Epithelial cell of prostate (primary cell): ENCODE measurements around the gene CNTN2.

Experiments used
- DNase-seq: peaks from one replicate; pipeline ENCODE4 v3.0.0-alpha.2; 2011; ENCODE audit warnings: low read depth, low spot score
- H3K27ac ChIP-seq: fragments of 450-650 bp; 2 replicates; pipeline ENCODE4 v1.5.1; 2017; ENCODE audit warnings: mild to moderate bottlenecking

CNTN2 gene

DNA sequence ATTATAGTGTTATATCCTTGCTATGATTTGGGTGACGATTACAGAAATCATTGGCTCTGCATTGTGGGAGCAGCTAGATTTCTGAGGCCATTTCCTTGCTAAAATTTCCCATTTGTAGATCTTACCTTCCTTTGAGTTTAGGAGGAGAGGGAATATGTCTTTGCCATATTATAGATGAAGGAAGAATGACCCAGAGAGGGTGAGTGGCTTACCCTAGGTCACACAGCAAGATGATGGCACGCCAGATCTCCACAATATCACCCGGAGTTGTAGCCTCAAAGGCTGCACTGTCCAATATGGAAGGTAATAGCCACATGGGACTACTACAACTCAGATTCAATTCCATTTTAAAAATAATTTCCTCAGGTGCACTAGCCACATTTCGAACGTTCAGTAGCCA, 10.3 kb downstream of the CNTN2 start:
- no peak for DNase-seq
- H3K27ac ChIP-seq: no peak overlapping the region

DNA sequence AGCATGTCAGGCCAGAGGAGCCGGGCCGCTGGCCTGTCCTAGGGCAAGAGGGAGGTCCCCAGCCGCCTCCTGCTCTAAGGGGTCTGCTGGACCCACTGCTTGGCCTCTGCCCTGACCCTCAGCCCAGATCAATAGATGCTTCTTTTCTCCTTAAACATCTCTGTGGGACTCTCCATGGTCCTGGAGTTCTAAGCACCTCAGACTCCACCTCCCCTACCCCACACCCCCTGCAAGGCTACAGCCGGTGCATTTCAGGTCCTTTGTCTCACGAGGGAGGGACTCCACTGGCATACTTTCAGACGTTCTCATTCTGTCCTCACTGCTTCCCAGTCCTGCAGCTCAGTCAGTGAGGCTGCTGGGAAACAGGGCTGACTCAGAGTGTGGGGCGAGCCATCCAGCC, 11.0 kb downstream of the CNTN2 start:
- no peak for DNase-seq
- no peak overlapping the region for H3K27ac ChIP-seq

DNA sequence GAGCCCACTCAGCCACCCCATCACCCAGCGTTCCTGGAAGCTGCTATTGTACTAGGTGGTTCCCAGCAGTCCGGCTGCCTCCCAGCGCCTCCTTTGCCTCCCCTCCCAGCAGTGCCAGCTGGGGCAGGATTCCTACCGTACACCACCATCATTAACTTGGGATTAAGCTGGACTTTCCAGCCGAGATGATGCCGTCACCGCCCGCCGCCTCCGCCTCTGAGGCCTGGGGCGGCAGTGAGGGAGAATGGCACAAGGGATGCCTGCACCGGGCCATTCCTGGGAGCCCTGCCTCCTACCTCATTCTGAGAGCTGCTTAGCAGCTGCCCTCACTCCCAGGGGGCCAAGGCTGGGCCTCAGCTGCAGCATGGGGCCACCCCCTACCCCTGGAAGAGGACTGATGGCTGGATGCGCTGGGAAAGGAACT, 13.2 kb downstream of the CNTN2 start:
- no peak for DNase-seq
- no peak overlapping the region for H3K27ac ChIP-seq

DNA sequence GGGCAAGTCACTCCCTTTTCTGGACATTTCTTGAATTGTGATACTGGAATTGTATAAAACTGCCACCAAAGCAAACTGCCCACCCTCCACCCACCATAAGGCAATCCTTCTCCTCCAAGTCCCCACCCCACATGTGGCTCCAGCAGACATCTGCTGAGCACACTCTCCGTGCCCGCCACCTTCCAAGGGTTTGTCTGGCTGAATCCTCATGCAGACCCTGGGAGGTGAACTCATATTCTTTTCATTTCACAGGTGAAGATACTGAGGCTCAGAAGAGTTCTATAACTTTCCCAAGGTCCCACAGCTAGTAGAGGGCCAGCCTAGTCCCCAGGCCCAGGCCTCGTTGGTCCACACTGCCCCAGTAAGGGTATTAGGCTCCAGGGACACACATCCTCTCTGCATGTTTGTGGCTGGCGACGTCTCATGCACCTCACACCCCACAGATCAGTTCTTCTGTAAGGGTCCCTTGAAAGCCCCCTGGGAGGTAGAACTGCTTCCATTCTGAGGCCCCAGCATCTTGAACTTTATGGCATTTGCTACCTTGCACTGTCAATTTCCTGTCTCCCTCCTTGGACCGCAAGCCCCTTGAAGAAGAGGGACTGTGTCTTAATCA, 14.1 kb downstream of the CNTN2 start:
- H3K27ac ChIP-seq: no peak overlapping the region
- DNase-seq: no peak

DNA sequence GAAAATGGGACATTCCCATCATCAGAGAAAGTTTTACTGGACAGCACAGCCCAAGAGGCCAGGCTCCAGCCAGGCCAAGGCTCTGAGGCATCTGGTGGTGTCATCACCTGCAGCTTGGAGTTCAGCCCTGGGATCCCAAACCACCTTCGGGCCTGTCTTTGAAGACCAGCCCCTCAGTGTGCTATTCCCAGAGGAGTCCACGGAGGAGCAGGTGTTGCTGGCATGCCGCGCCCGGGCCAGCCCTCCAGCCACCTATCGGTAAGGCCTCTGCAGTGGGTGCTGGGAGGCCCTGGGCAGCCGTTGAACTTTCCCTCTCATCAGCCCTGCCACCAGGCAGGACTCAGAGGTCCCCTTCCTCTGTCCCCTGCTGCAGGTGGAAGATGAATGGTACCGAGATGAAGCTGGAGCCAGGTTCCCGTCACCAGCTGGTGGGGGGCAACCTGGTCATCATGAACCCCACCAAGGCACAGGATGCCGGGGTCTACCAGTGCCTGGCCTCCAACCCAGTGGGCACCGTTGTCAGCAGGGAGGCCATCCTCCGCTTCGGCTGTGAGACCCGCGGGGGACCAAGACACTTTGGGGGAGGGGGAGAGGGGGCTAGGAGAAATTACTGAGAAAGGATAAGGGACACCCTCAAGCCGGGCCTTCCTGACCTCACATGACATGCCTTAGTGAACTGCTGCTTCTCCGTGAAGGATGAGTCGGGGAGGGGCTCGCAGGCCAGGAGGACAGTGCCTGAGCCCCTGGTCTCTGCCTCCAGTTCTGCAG, 15.0 kb downstream of the CNTN2 start:
- DNase-seq: no peak
- H3K27ac ChIP-seq: no peak overlapping the region

DNA sequence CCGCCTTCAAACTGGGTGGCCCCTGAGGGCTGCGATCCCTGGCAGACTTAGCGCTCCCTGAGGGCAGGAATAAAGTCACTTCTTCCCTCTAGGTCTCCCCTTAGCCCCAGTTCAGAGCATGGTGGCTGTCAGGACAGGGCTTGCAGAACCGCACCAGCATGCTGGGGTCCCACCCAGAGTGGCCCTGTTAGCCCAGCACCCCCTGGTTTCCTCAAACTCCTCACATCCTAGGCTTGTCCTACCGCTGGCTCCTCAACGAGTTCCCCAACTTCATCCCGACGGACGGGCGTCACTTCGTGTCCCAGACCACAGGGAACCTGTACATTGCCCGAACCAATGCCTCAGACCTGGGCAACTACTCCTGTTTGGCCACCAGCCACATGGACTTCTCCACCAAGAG, 15.8 kb downstream of the CNTN2 start:
- H3K27ac ChIP-seq: no peak overlapping the region
- DNase-seq: no peak

DNA sequence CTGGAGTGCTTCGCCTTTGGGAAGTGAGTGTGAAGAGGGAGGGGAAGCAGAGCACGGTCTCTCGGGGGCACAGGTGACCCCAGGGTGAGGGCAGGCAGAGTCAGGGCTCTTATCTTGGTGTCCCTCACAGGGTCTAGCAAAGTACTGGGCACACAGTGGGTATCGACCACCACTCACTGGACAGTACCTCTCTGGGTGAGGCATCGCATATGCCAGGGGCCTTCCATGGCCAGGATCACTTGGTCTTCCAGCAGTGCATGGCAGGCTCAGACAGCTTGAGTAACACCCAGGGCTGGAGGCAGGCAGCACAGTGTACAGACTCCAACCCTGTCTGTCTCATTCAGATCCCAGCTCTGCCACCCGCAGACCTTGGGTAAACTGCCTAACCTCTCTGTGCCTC, 16.6 kb downstream of the CNTN2 start:
- no peak overlapping the region for H3K27ac ChIP-seq
- no peak for DNase-seq

DNA sequence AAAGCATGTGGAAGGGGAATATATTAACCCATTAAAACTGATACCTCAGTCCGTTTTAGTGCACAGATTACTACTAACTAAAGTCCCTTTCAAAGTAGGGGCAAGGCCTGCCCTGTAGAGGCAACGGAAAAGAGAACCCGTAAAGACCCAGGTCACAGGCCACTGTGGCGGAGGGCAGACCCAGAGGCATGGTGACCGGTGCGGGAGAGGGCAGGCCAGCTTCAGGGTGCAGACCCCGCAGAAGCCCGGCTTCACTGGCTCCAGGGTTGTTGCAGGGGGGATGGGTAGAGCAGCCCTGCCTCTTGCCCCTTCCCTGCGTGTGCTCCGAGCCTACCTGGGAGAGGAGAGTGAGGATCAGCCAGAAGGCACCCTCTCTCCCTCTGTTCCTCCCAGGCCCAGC, 17.7 kb downstream of the CNTN2 start:
- no peak for DNase-seq
- H3K27ac ChIP-seq: no peak overlapping the region

DNA sequence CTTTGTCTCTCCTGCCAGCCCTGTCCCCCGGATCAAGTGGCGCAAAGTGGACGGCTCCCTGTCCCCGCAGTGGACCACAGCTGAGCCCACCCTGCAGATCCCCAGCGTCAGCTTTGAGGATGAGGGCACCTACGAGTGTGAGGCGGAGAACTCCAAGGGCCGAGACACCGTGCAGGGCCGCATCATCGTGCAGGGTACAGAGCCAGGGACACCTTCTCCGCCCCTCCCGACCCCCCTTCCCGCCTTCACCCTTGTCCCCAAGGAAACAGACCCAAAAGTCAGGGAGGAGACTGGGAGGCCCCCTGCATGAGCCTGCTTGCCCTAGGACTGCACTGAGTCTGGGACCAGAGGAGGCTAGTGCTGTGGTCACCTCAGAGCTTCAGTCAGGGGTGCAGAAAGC, 18.2 kb downstream of the CNTN2 start:
- DNase-seq: no peak
- H3K27ac ChIP-seq: no peak overlapping the region

DNA sequence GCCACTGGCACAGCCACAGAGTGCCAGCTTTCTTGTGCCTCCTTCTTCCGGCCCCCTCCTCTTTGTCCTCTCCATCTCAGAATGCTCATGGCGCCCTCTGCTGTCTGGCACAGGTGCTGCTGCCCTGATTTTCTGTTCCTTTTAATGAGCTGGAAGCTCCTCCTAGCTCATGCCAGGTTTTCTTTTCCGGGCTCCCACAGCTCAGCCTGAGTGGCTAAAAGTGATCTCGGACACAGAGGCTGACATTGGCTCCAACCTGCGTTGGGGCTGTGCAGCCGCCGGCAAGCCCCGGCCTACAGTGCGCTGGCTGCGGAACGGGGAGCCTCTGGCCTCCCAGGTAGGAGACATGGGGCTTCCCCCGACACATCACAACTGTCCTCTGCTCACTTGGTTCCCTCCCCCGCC, 18.7 kb downstream of the CNTN2 start:
- no peak for DNase-seq
- no peak overlapping the region for H3K27ac ChIP-seq

DNA sequence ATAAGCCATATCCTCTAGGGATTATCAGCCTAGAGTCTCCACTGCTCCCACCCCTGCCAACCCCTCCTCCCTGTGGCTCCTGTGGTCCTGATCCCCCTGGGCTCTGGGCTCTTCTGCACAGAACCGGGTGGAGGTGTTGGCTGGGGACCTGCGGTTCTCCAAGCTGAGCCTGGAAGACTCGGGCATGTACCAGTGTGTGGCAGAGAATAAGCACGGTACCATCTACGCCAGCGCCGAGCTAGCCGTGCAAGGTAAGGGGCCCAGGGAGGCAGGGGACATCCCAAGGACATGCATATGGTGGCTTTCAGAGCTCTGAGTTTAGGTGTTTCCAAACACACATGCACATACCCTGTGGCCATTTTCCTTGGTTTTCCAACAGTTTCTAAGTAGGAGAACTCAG, 19.3 kb downstream of the CNTN2 start:
- no peak for DNase-seq
- H3K27ac ChIP-seq: no peak overlapping the region

DNA sequence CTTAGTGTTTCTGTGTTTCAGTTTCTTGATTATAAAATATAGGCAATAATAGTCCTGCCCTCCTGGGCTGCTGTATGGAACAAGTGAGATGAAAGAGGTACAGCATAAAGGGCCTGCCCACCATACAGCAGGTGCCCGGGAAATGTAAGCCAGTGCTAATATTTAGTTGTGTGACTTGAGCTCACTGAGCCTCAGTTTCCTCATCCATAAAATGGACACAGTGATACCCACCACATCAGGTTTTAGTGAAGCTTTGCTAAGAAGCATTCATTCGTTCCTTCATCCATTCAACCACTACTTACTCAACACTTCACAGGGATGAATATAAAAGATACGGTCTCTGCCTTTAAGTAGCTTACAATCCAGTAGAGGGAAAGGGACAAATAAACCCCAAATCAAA, 19.9 kb downstream of the CNTN2 start:
- DNase-seq: no peak
- H3K27ac ChIP-seq: no peak overlapping the region

DNA sequence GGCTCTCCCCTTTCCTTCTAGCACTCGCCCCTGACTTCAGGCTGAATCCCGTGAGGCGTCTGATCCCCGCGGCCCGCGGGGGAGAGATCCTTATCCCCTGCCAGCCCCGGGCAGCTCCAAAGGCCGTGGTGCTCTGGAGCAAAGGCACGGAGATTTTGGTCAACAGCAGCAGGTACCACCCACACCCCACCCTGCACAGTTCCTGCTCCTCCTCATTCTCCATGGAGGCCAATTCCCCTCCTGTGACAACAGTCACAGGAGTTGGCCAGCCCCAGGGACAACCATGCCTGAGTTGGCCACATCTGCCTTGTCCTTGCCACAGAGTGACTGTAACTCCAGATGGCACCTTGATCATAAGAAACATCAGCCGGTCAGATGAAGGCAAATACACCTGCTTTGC, 21.3 kb downstream of the CNTN2 start:
- H3K27ac ChIP-seq: no peak overlapping the region
- no peak for DNase-seq

DNA sequence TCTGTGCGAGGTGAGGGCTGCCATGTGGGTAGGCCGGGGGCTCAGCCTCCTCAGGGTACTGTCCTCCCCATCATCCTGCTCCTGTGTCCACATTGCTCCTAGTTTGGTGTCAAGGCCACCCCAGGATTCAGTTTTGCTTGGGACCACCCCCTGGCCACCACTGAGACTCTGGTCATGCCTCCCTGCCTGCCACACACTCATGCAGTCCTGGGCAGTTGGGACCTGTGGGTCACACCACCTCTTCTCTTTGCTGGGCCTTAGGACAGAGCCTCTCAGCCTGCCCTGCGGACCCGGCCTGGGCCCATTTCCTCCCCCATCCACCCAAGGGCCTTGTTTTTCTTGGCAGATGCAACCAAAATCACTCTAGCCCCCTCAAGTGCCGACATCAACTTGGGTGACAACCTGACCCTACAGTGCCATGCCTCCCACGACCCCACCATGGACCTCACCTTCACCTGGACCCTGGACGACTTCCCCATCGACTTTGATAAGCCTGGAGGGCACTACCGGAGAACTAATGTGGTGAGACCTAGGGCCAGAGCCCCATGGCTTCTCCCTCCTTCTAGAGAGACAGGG, 21.8 kb downstream of the CNTN2 start:
- no peak for DNase-seq
- H3K27ac ChIP-seq: no peak overlapping the region

DNA sequence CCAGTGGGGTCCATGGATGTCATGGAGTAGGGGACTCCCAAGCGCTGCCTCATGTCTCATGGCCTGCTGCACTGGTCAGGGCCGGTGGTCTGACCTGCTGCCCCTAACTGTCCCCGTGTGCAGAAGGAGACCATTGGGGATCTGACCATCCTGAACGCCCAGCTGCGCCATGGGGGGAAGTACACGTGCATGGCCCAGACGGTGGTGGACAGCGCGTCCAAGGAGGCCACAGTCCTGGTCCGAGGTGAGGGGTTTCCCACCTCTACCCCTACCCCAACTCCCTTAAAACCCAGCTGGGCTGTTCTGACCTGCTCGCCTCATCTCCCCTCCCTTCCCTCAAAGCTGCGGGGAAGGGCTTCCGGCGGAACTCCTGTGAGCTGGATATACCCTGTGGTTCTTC, 22.7 kb downstream of the CNTN2 start:
- H3K27ac ChIP-seq: no peak overlapping the region
- DNase-seq: no peak

DNA sequence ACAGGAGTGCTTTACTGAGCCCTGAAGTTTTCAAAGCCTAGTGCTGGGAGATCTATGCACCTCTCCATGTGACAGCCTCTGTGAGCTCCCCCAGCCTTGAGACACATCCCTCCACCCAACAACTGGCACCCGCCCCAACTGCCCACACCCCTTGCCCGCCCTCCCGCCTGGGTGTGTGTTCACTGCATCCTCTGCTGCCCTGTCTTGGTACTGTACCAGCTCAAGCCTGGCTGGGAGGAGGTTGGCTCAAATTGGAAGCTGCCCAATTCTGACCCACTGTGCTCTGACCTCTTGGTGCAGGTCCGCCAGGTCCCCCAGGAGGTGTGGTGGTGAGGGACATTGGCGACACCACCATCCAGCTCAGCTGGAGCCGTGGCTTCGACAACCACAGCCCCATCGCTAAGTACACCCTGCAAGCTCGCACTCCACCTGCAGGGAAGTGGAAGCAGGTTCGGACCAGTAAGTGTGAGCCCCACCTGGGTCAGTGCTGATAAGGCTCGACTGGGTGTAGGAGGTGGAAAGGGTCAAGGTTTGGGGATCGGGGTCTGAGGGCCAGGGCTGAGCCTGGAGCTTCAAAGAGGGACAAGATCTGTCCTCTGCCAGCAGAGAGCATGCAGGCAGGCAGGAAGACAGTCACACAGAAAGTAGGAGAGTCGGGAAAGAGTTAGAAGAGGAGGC, 23.3 kb downstream of the CNTN2 start:
- DNase-seq: no peak
- no peak overlapping the region for H3K27ac ChIP-seq

DNA sequence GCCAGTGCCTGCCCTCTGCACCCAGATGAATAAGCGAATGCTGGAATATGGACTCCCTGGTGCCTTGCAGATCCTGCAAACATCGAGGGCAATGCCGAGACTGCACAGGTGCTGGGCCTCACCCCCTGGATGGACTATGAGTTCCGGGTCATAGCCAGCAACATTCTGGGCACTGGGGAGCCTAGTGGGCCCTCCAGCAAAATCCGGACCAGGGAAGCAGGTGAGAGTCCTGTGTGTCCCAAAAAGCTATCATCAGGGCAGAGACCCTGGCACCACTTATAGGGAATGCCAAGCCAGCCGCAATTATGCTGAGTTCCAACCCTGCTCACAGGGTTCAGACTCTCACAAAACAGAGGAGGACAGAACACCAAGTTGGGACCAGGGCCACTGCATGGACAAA, 24.0 kb downstream of the CNTN2 start:
- no peak for DNase-seq
- no peak overlapping the region for H3K27ac ChIP-seq

DNA sequence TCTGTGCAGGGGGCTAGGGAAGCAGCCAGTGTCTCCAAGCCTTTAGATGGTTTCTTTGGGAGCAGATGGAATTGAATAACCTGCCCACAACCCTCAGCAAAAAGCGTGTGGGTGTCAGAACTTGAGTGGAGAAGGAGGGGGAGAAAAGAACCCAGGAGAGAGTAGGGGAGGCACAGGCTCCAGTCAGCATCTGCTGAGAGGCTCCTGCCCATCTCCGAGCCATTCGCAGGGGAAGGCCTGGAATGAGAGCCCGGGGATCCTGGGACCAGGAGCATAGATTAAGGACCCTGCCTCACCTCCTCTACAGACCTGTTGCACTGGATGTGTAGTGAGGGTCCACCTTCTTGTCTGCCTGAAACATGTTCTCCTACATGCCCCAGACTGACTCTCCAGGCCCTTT, 25.0 kb downstream of the CNTN2 start:
- no peak overlapping the region for H3K27ac ChIP-seq
- no peak for DNase-seq

DNA sequence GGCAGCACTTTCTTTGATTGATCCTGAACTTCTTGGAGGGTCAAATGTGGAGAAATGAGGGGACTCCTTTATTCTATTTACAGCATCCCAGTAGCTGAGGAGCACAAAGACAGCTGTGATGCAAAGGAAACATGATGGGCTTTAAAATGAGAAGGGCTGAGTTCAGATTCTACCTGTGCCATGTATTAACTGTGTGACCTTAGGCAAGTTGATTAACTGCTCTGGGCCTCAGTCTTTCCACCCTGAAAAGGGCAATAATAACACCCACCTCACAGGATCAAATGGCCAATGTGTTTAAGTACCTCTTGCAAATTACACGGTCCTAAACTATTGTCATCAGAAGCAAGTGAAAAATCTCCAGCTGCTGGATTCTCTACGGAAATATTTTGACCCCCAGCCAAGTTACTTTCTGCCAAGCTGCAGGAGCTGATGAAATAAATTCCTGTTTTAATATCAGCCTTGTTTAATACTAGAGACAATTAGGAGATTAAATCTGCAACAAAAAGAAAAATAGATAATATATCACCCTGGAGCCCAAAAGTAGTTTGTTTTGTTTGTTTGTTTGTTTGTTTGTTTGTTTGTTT, 25.5 kb downstream of the CNTN2 start:
- no peak overlapping the region for H3K27ac ChIP-seq
- no peak for DNase-seq

DNA sequence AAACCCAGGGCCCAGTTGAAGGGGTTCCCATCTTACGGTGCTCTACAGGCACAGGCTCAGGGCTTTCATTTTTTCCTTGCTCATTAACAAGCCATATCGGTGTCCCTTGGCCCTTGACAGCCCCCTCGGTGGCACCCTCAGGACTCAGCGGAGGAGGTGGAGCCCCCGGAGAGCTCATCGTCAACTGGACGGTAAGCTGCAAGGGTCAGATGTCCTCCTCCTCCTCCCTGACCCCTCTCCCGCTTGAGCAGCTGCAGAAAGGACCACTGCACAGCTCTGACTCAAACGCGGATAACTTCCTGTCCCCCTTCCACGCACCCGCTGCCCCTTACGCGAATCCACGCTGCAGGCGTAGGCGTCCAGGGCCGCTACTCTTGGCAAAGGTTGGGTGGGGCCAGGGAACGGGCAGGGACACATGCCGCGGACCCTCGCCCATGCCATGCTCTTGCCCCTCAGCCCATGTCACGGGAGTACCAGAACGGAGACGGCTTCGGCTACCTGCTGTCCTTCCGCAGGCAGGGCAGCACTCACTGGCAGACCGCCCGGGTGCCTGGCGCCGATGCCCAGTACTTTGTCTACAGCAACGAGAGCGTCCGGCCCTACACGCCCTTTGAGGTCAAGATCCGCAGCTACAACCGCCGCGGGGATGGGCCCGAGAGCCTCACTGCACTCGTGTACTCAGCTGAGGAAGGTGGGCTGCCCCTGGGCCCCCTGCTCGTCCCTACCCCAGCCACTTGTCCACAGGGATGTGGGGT, 26.5 kb downstream of the CNTN2 start:
- no peak for DNase-seq

More for the DNA sequence above, 26.5 kb downstream of the CNTN2 start:
- no peak overlapping the region for H3K27ac ChIP-seq
